IMR-90 (cell line): ENCODE data around the gene GADL1. TPM values are rescaled to one million over a fixed set of nuclear protein-coding genes. Genes with fewer than 3 reads are reported as not detected.

Source experiments
- ATAC-seq: fragments of 200-7000 bp; cut with Tn5 transposase; 2 replicates; pipeline ENCODE4 v1.9.1; 2020; ENCODE audit warnings: low read depth, mild to moderate bottlenecking, moderate library complexity
- BruUV-seq: library from RNA; stranded (reverse); fragments of 400-500 nt; replicated peaks from 2 replicates; lab custom pipeline; 2021; lab: Mats Ljungman, UMichigan
- CTCF ChIA-PET: fragments of 300-600 bp; formaldehyde crosslinking; extraction: SDS; loops from one replicate; lab custom pipeline; 2021; ENCODE audit warnings: antibody characterized with exemption; lab: Yijun Ruan, JAX
- POLR2A ChIA-PET: fragments of 300-600 bp; sonication (Branson Sonifier 250); formaldehyde crosslinking; loops from one replicate; lab custom pipeline; 2022; ENCODE audit warnings: antibody characterized with exemption; ENCODE audit not compliant: unreplicated experiment; lab: Charles Lee
- DNase-seq: peaks from one replicate; pipeline ENCODE4 v3.0.0; 2013
- H2AFZ ChIP-seq: replicated peaks from 2 replicates; pipeline ENCODE3; 2013; ENCODE audit warnings: low read length, mild to moderate bottlenecking; ENCODE audit not compliant: poor library complexity
- H2AK5ac ChIP-seq: 2 replicates; pipeline ENCODE4 v1.6.1; 2013; ENCODE audit warnings: low read depth, low read length, inconsistent platforms
- H2AK9ac ChIP-seq: replicated peaks from 2 replicates; pipeline ENCODE3; 2013; ENCODE audit warnings: mild to moderate bottlenecking, low read depth, low read length, moderate library complexity; ENCODE audit not compliant: poor library complexity
- H2BK120ac ChIP-seq: 2 replicates; pipeline ENCODE4 v1.6.1; 2013; ENCODE audit warnings: low read depth, low read length, inconsistent platforms
- H2BK15ac ChIP-seq: 3 replicates; pipeline ENCODE4 v1.6.1; 2013; ENCODE audit warnings: low read depth, low read length, inconsistent platforms
- H2BK20ac ChIP-seq: 2 replicates; pipeline ENCODE4 v1.6.1; 2013; ENCODE audit warnings: low read depth, mild to moderate bottlenecking, inconsistent platforms, low read length, moderate library complexity
- H2BK5ac ChIP-seq: 2 replicates; pipeline ENCODE4 v1.6.1; 2013; ENCODE audit warnings: mild to moderate bottlenecking, low read depth, low read length, inconsistent platforms; ENCODE audit not compliant: poor library complexity, severe bottlenecking
- H3K14ac ChIP-seq: replicated peaks from 2 replicates; pipeline ENCODE4 v1.6.1; 2013; ENCODE audit warnings: low read depth, low read length, inconsistent platforms
- H3K18ac ChIP-seq: 2 replicates; pipeline ENCODE4 v1.6.1; 2013; ENCODE audit warnings: low read depth, low read length, control low read depth
- H3K23ac ChIP-seq: 2 replicates; pipeline ENCODE4 v1.6.1; 2013; ENCODE audit warnings: low read depth, low read length, inconsistent platforms
- H3K27ac ChIP-seq: 2 replicates; pipeline ENCODE4 v1.5.1; 2013; ENCODE audit warnings: mild to moderate bottlenecking, control low read depth, low read length; ENCODE audit not compliant: insufficient read depth
- H3K27me3 ChIP-seq: 2 replicates; pipeline ENCODE4 v1.6.1; 2013; ENCODE audit warnings: low read length; ENCODE audit not compliant: control insufficient read depth, insufficient read depth
- H3K36me3 ChIP-seq: 2 replicates; pipeline ENCODE4 v1.6.1; 2013; ENCODE audit warnings: low read length, mixed read lengths; ENCODE audit not compliant: control insufficient read depth, insufficient read depth
- H3K4ac ChIP-seq: 2 replicates; pipeline ENCODE4 v1.6.1; 2013; ENCODE audit warnings: low read depth, low read length, inconsistent platforms
- H3K4me1 ChIP-seq: 2 replicates; pipeline ENCODE4 v1.6.1; 2013; ENCODE audit warnings: low read length, mixed read lengths; ENCODE audit not compliant: control insufficient read depth, insufficient read depth
- H3K4me2 ChIP-seq: 2 replicates; pipeline ENCODE4 v1.6.1; 2013; ENCODE audit warnings: low read depth, mild to moderate bottlenecking, control low read depth, low read length, moderate library complexity
- H3K4me3 ChIP-seq: 2 replicates; pipeline ENCODE4 v1.5.1; 2013; ENCODE audit warnings: low read depth, mild to moderate bottlenecking, control low read depth, low read length, moderate library complexity; ENCODE audit not compliant: insufficient read depth
- H3K56ac ChIP-seq: 2 replicates; pipeline ENCODE4 v1.6.1; 2013; ENCODE audit warnings: low read length, inconsistent platforms; ENCODE audit not compliant: insufficient read depth; ENCODE audit errors: extremely low read depth
- H3K79me1 ChIP-seq, 2 experiments: 2 replicates each; pipeline ENCODE4 v1.6.1; 2013; ENCODE audit warnings: low read length in 2 of 2, inconsistent platforms in 1 of 2, low read depth in 1 of 2
- H3K9ac ChIP-seq: 2 replicates; pipeline ENCODE4 v1.6.1; 2013; ENCODE audit warnings: low read depth, low read length, control low read depth
- H3K9me1 ChIP-seq: 2 replicates; pipeline ENCODE4 v1.6.1; 2013; ENCODE audit warnings: low read length, inconsistent platforms; ENCODE audit not compliant: insufficient read depth
- H3K9me3 ChIP-seq: 2 replicates; pipeline ENCODE4 v1.6.1; 2013; ENCODE audit warnings: low read length; ENCODE audit not compliant: control insufficient read depth, insufficient read depth
- H4K20me1 ChIP-seq: 2 replicates; pipeline ENCODE4 v1.6.1; 2013; ENCODE audit warnings: low read length, inconsistent platforms; ENCODE audit not compliant: insufficient read depth
- H4K5ac ChIP-seq: 2 replicates; pipeline ENCODE4 v1.6.1; 2013; ENCODE audit warnings: mild to moderate bottlenecking, low read depth, low read length, control low read depth
- H4K8ac ChIP-seq, 2 experiments: 2 replicates each; pipeline ENCODE4 v1.6.1; 2013; ENCODE audit warnings: low read depth in 2 of 2, low read length in 2 of 2, control low read depth in 1 of 2, inconsistent platforms in 1 of 2
- H4K91ac ChIP-seq: 2 replicates; pipeline ENCODE4 v1.6.1; 2013; ENCODE audit warnings: low read depth, low read length, inconsistent platforms; ENCODE audit not compliant: insufficient read depth
- BHLHE40 ChIP-seq: fragments of 150-350 bp; IDR thresholded peaks from 2 replicates; pipeline ENCODE4 v1.6.1; 2016; ENCODE audit warnings: mild to moderate bottlenecking, low read depth, low read length
- CEBPB ChIP-seq: IDR thresholded peaks from 2 replicates; pipeline ENCODE4 v1.6.1; 2012; ENCODE audit warnings: low read depth, low read length, improper control_type of control experiment
- MAFK ChIP-seq: IDR thresholded peaks from 2 replicates; pipeline ENCODE4 v1.6.1; 2012; ENCODE audit warnings: low read depth, low read length, improper control_type of control experiment
- dilution Hi-C: fragments of 300-500 bp; cut with HindIII; formaldehyde crosslinking; loops from one replicate; pipeline ENCODE4 v1.14.3; 2018; ENCODE audit warnings: low sequenced_read_pairs; ENCODE audit not compliant: unreplicated experiment
- in situ Hi-C: fragments of 300-500 bp; cut with MboI; formaldehyde crosslinking; loops from 3 replicates; pipeline ENCODE4 v1.14.3; 2019; ENCODE audit warnings: low sequenced_read_pairs, inconsistent platforms, mixed read lengths
- intact Hi-C: fragments of 100-400 bp; cut with micrococcal nuclease; formaldehyde crosslinking; loops from 2 replicates; pipeline ENCODE4 v1.10.0; 2022
- polyA plus RNA-seq, 3 experiments: library from polyadenylated mRNA; depleted of rRNA; stranded (reverse); fragments of >200 nt; gene quantifications; 2 replicates each; pipeline ENCODE4 v1.2.3, GENCODE V29; 2012; ENCODE audit warnings: low replicate concordance in 1 of 3
- total RNA-seq: library from RNA; depleted of rRNA; stranded (reverse); fragments of >200 nt; gene quantifications from 2 replicates; pipeline ENCODE4 v1.2.3, GENCODE V29; 2012
- TF ChIP-seq, protein P1 (sequence below): conservative IDR thresholded peaks from 2 replicates; pipeline ENCODE4 v1.5.1; 2012; ENCODE audit warnings: mild to moderate bottlenecking, low read depth, low read length, improper control_type of control experiment
- TF ChIP-seq, protein P2 (sequence below): fragments of 150-350 bp; IDR thresholded peaks from 2 replicates; pipeline ENCODE4 v1.6.1; 2016; ENCODE audit warnings: low read depth, mild to moderate bottlenecking, low read length, moderate library complexity, borderline replicate concordance

GADL1 gene
- total and polyA plus RNA-seq, 2 of the 4 experiments (the other 2 are of a cell fraction): not detected

DNA sequence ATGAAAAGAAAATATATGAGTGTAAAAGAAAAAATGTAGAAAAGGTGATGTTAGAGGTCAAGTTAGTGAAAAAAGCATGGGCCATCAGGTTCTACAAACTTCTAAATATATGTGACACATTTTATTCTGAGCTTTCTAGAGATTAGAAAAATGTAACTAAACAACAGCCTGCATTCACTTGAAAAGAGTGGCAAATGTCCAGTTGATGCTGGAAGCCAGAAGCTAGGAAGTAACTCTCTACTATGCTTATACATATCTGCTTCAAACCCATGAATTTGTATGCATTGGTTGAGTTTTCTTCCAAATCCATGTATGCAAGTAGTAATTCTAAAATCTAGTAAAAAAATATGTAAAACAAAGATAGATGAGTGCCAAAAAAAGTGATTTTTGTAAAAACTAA lies 164.5 kb downstream of the GADL1 start:
- H3K27ac ChIP-seq: no peak overlapping the region
- H4K20me1 ChIP-seq: no peaks in the 10 kb centered on the region
- H3K4ac ChIP-seq: no peak overlapping the region
- H3K9ac ChIP-seq: no peak overlapping the region
- dilution Hi-C loops: no loop called here
- no peak overlapping the region for H2BK15ac ChIP-seq
- no peaks in the 10 kb centered on the region for H3K27me3 ChIP-seq
- no peaks in the 10 kb centered on the region for H3K79me1 ChIP-seq
- intact Hi-C loops: no loop called here
- POLR2A ChIA-PET: no interaction called here
- DNase-seq: no peak
- H2AFZ ChIP-seq: no peak overlapping the region
- H2BK120ac ChIP-seq: no peak overlapping the region
- no peak overlapping the region for H3K4me3 ChIP-seq
- no TSS peak for BruUV-seq
- no peak overlapping the region for H4K8ac ChIP-seq
- H3K9me3 ChIP-seq: no peaks in the 10 kb centered on the region
- no peak overlapping the region for H2BK5ac ChIP-seq
- no peak overlapping the region for H3K14ac ChIP-seq
- ATAC-seq: no peak
- no peak overlapping the region for H3K23ac ChIP-seq
- no peaks in the 10 kb centered on the region for H3K9me1 ChIP-seq
- CTCF ChIA-PET: no interaction called here
- no peak overlapping the region for H2AK5ac ChIP-seq
- in situ Hi-C loops: no loop called here
- no peak overlapping the region for H3K56ac ChIP-seq
- TF ChIP-seq, protein P1, sequence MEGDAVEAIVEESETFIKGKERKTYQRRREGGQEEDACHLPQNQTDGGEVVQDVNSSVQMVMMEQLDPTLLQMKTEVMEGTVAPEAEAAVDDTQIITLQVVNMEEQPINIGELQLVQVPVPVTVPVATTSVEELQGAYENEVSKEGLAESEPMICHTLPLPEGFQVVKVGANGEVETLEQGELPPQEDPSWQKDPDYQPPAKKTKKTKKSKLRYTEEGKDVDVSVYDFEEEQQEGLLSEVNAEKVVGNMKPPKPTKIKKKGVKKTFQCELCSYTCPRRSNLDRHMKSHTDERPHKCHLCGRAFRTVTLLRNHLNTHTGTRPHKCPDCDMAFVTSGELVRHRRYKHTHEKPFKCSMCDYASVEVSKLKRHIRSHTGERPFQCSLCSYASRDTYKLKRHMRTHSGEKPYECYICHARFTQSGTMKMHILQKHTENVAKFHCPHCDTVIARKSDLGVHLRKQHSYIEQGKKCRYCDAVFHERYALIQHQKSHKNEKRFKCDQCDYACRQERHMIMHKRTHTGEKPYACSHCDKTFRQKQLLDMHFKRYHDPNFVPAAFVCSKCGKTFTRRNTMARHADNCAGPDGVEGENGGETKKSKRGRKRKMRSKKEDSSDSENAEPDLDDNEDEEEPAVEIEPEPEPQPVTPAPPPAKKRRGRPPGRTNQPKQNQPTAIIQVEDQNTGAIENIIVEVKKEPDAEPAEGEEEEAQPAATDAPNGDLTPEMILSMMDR: no peak
- TF ChIP-seq MAFK (no peak), CEBPB (no peak), BHLHE40 (no peak)
- TF ChIP-seq, protein P2, sequence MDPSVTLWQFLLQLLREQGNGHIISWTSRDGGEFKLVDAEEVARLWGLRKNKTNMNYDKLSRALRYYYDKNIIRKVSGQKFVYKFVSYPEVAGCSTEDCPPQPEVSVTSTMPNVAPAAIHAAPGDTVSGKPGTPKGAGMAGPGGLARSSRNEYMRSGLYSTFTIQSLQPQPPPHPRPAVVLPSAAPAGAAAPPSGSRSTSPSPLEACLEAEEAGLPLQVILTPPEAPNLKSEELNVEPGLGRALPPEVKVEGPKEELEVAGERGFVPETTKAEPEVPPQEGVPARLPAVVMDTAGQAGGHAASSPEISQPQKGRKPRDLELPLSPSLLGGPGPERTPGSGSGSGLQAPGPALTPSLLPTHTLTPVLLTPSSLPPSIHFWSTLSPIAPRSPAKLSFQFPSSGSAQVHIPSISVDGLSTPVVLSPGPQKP: no peak
- no peak overlapping the region for H3K18ac ChIP-seq
- H2BK20ac ChIP-seq: no peak overlapping the region
- no peak overlapping the region for H4K5ac ChIP-seq
- no peak overlapping the region for H3K4me2 ChIP-seq
- peaks cover 1% of the 10 kb centered on the region; the same call in 1 of the 2 replicates for H3K4me1 ChIP-seq
- H2AK9ac ChIP-seq: no peak overlapping the region
- no peak overlapping the region for H4K91ac ChIP-seq
- H3K36me3 ChIP-seq: no peaks in the 10 kb centered on the region
